ENCODE measurements around the gene TPI1. TPM values are rescaled to one million over a fixed set of nuclear protein-coding genes. Genes with fewer than 3 reads are reported as not detected.
"Not testable (repeated sequence)": the region's sequence is repeated elsewhere in the genome, so short reads cannot be mapped to it uniquely, and the experiment has no call there.

Gene TPI1
- total and polyA plus RNA-seq, 8 donors, result 88.5 to 247 (median 128) TPM

DNA sequence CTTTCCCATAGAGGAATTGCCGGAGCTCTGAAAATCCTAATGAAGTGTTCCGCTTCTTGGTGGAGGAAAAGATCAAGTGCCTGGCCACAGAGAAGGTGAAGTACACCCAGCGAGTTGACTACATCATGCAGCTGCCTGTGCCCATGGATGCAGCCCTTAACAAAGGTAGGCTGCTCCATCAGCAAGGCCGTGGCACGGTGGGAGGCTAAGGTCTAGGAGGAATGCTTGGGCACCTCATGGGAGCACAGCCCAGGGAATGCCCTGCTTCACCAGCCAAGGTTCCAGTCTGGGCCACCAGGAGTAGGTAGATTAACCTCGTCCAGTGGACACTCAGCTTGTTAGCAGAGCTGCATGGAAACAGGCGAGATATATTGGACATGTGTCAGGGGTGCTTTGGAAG lies 6.4 kb upstream of the TPI1 start:
- no peak overlapping the region for H3K4me3 ChIP-seq
- 94 to 98% methylated on average over 7 of the region's 7 CpGs for WGBS, 2 donors
- H3K27me3 ChIP-seq, result no peaks in the 10 kb centered on the region
- DNase-seq (peak in 1 of 6 donors; percentile 44), ATAC-seq (no peak), FAIRE-seq (no peak)
- H3K9me3 ChIP-seq, result no peaks in the 10 kb centered on the region
- no peak for TF ChIP-seq CTCF (IDR thresholded peaks at IDR 0.05)
- intact Hi-C loops (cut with DNase I), result no loop called here
- no peaks in the 10 kb centered on the region for H3K4me1 ChIP-seq
- H3K36me3 ChIP-seq, result peaks cover 3 to 30% (median 25%) of the 10 kb centered on the region in 3 donors
- no peak overlapping the region for H3K27ac ChIP-seq

DNA sequence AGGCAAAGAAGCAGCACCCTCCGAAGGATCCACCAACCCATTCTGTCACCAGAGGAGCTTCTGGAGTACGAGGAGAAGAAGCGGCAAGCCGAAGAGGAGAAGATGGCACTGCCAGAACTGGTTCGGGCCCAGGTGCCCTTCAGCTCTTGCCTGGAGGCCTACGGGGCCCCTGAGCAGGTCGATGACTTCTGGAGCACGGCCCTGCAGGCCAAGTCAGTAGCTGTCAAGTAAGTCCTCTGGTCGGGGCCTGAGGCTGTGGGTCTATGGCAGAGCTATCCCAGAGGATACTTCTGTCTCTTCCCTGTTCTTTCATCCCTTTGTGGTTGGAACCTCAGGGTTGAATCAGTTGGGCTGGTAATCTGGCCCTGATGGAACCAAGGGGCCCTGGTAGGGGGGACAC lies 5.9 kb upstream of the TPI1 start:
- H3K27me3 ChIP-seq, result no peaks in the 10 kb centered on the region
- peaks cover 3 to 30% (median 23%) of the 10 kb centered on the region in 3 donors for H3K36me3 ChIP-seq
- no peak for FAIRE-seq
- H3K9me3 ChIP-seq, result no peaks in the 10 kb centered on the region
- ATAC-seq, result no peak
- peak in 1 of 6 donors; percentile 64 for DNase-seq
- no peak overlapping the region for H3K4me3 ChIP-seq
- H3K27ac ChIP-seq, result no peak overlapping the region
- no peaks in the 10 kb centered on the region for H3K4me1 ChIP-seq
- intact Hi-C loops (cut with DNase I), result no loop called here
- 93% methylated on average over 9 of the region's 9 CpGs for WGBS, 2 donors
- no peak for TF ChIP-seq CTCF (IDR thresholded peaks at IDR 0.05)

DNA sequence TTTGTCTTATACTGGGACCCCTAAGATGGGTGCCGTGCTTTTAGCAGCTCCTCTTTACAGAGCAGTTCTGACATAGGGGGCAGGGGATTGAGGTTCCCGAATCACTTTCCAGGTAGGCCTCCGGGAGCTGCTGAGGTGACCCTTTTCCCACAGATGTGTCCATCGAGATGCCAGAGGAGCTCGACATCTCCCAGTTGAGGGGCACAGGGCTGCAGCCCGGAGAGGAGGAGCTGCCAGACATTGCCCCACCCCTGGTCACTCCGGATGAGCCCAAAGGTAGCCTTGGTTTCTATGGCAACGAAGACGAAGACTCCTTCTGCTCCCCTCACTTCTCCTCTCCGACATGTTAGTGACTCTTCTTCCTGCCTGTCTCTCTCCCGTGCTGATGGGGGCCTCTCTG lies 4.3 kb upstream of the TPI1 start:
- no peak for ATAC-seq
- TF ChIP-seq CTCF (IDR thresholded peaks at IDR 0.05), result no peak
- Histone ChIP-seq H3K4me1 (peaks cover 0 to 4% (median 0%) of the 10 kb centered on the region in 3 donors), H3K36me3 (peaks cover 0 to 19% (median 15%) of the 10 kb centered on the region in 3 donors), H3K27me3 (no peaks in the 10 kb centered on the region), H3K27ac (no peak overlapping the region), H3K9me3 (no peaks in the 10 kb centered on the region), H3K4me3 (no peak overlapping the region)
- no peak for FAIRE-seq
- DNase-seq, result peak in 1 of 6 donors; percentile 32
- WGBS, 2 donors, result 88 to 89% methylated on average over 11 of the region's 11 CpGs
- intact Hi-C loops (cut with DNase I), result no loop called here

DNA sequence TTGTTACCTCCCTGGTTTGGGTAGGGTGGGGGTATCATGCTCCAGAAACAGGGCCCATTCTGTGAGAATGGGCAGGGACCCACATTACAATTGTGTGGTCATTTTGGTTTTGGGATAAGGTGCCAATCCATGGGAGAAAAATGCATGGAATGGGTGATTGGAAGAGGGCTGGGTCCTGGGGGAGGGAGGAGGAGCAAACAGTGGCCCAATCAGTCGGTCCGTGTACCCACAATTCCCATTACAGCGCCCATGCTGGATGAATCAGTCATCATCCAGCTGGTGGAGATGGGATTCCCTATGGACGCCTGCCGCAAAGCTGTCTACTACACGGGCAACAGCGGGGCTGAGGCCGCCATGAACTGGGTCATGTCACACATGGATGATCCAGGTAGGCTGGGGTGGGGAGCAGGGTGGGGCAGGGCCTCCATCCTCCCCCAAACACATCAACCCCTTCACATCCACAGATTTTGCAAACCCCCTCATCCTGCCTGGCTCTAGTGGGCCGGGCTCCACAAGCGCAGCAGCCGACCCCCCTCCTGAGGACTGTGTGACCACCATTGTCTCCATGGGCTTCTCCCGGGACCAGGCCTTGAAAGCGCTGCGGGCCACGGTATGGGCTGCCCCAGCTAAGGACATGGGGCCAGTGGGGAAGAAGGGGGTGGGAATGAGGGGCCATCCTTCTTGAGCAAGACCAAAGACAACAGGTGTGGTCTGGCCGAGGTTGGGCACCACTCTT lies 3.6 kb upstream of the TPI1 start:
- DNase-seq (peak in 1 of 6 donors; percentile 70), ATAC-seq (no peak), FAIRE-seq (no peak)
- Histone ChIP-seq H3K9me3 (no peaks in the 10 kb centered on the region), H3K36me3 (peaks cover 0 to 14% (median 8%) of the 10 kb centered on the region in 3 donors), H3K4me1 (peaks cover 0 to 5% (median 5%) of the 10 kb centered on the region in 3 donors), H3K4me3 (no peak overlapping the region), H3K27me3 (no peaks in the 10 kb centered on the region), H3K27ac (no peak overlapping the region)
- intact Hi-C loops (cut with DNase I), result no loop called here
- WGBS, 2 donors, result 94 to 97% methylated on average over 16 of the region's 16 CpGs
- no peak for TF ChIP-seq CTCF (IDR thresholded peaks at IDR 0.05)

GRCh38 chr12:6865307-6865706 lies 2.0 kb upstream of the TPI1 start:
- peak in 1 of 6 donors; percentile 17 for DNase-seq
- H3K9me3 ChIP-seq; H3K27ac ChIP-seq; FAIRE-seq; H3K4me3 ChIP-seq; H3K27me3 ChIP-seq; intact Hi-C loops (cut with DNase I); ATAC-seq: not testable (repeated sequence)
- peaks cover 0 to 19% (median 0%) of the 10 kb centered on the region in 3 donors for H3K36me3 ChIP-seq
- WGBS, 2 donors, result 93 to 94% methylated on average over 5 of the region's 5 CpGs
- H3K4me1 ChIP-seq, result peaks cover 0 to 15% (median 14%) of the 10 kb centered on the region in 3 donors

Measured in pancreas (tissue), 10 donors.